Testis (tissue), 2 donors: ENCODE results near the gene EHD4.

Experiments used
- CTCF ChIP-seq, 3 experiments: fragments of 450-650 bp in 2 of 3; fragments of 200-600 bp in 1 of 3; sonication (generic) in 1 of 3; IDR thresholded peaks; one replicate each; pipeline ENCODE4 v1.5.1; 2016 to 2019; ENCODE audit warnings: antibody characterized with exemption in 3 of 3, mild to moderate bottlenecking in 2 of 3, moderate library complexity in 1 of 3
- POLR2A ChIP-seq: fragments of 450-650 bp; IDR thresholded peaks from one replicate; pipeline ENCODE4 v1.6.1; 2017; ENCODE audit warnings: antibody characterized with exemption, mild to moderate bottlenecking, moderate library complexity

- no peak for TF ChIP-seq CTCF (IDR thresholded peaks at IDR 0.05)
- no peak for TF ChIP-seq POLR2A
Measured at GRCh38 chr15:41871175-41871905, 101.0 kb downstream of the EHD4 start.
